ENCODE measurements around the gene MRPS9. TPM values are rescaled to one million over a fixed set of nuclear protein-coding genes. Genes with fewer than 3 reads are reported as not detected.

Gene MRPS9
- total RNA-seq, 1 donor from 2014 or later: 24.5 TPM

Other genes starting within 250 kb of the MRPS9 start
- gene POU3F3, start 184.0 kb upstream of the MRPS9 start, total RNA-seq: not detected
- not detected for gene GPR45, start 203.7 kb downstream of the MRPS9 start, total RNA-seq

All from ureter (tissue), 1 donor.